Ishikawa (cell line): Measurements from ENCODE around the gene DCST2.

Source experiments
- EP300 ChIP-seq: IDR thresholded peaks from 2 replicates; pipeline ENCODE4 v1.6.1; 2012; ENCODE audit warnings: borderline replicate concordance
- MAX ChIP-seq: IDR thresholded peaks from 2 replicates; pipeline ENCODE4 v1.6.1; 2012
- RAD21 ChIP-seq: IDR thresholded peaks from 2 replicates; pipeline ENCODE4 v1.6.1; 2012; ENCODE audit warnings: low read depth

GRCh38 chr1:155062151-155062686 is 28.6 kb upstream of the DCST2 start:
- TF ChIP-seq RAD21 (no peak), EP300 (no peak), MAX (no peak)
